MM.1S (cell line): Measurements from ENCODE around the gene PGM1.

Experiments used
- EZH2 ChIP-seq: fragments of 300-600 bp; sonication (generic); optimal IDR thresholded peaks from 2 replicates; pipeline ENCODE3; 2017; ENCODE audit warnings: low read depth, mild to moderate bottlenecking, antibody characterized with exemption, low read length, mixed read lengths
- EZH2phosphoT487 ChIP-seq: fragments of 300-600 bp; sonication (generic); IDR thresholded peaks from 2 replicates; pipeline ENCODE4 v1.6.1; 2018; ENCODE audit warnings: antibody characterized with exemption, low read length
- TF ChIP-seq, protein P1 (sequence below): fragments of 300-600 bp; sonication (generic); IDR thresholded peaks from 2 replicates; pipeline ENCODE4 v1.5.1; 2016; ENCODE audit warnings: antibody characterized with exemption, low read length, mixed read lengths

- TF ChIP-seq, protein P1, sequence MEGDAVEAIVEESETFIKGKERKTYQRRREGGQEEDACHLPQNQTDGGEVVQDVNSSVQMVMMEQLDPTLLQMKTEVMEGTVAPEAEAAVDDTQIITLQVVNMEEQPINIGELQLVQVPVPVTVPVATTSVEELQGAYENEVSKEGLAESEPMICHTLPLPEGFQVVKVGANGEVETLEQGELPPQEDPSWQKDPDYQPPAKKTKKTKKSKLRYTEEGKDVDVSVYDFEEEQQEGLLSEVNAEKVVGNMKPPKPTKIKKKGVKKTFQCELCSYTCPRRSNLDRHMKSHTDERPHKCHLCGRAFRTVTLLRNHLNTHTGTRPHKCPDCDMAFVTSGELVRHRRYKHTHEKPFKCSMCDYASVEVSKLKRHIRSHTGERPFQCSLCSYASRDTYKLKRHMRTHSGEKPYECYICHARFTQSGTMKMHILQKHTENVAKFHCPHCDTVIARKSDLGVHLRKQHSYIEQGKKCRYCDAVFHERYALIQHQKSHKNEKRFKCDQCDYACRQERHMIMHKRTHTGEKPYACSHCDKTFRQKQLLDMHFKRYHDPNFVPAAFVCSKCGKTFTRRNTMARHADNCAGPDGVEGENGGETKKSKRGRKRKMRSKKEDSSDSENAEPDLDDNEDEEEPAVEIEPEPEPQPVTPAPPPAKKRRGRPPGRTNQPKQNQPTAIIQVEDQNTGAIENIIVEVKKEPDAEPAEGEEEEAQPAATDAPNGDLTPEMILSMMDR: no peak
- TF ChIP-seq EZH2 (no peak), EZH2phosphoT487 (no peak)
Measured at GRCh38 chr1:63640633-63641567, 47.7 kb downstream of the PGM1 start.
